ENCODE data around the gene TRAK2. TPM values are rescaled to one million over a fixed set of nuclear protein-coding genes. Genes with fewer than 3 reads are reported as not detected.
A peak's percentile ranks its signal among the peaks of the same experiment; 100 is the strongest.

Gene TRAK2
- total RNA-seq (2022): 11.5 and 19.9 TPM in 2 replicates
- percentile 78 among the genes with signal in this experiment for Bru-seq, nascent RNA
- BruChase-seq, experiment 1, labeled RNA remaining after a 6-hour chase: percentile 78 among the genes with signal in this experiment
- BruChase-seq, experiment 2, labeled RNA remaining after a 2-hour chase: percentile 76 among the genes with signal in this experiment
- long read RNA-seq, full-length matches to known transcripts: 9 of 16 reads
- long read RNA-seq, partial matches to known transcripts: 1 of 16 reads
- long read RNA-seq, other reads (novel, unspliced or antisense): 6 of 16 reads

- peak within 1 kb of the TSS; percentile 96 for H3K4me3 Mint-ChIP-seq (ENCODE audit: unreplicated experiment)
- intact Hi-C loops (cut with micrococcal nuclease): loop anchor here (1.0 to 2.0 kb wide), 3 partner anchors 191 to 219 kb away; no protein-coding TSS in a partner anchor
- ChIA-PET POLR2A (interaction anchor here (0.6 to 4.6 kb wide), 24 partner anchors 8 to 662 kb away, joined by 3 to 27 read pairs (median 6); partner anchors contain the start of genes ALS2, CASP8 and TMEM237), CTCF (interaction anchor here (0.6 to 1.1 kb wide), 5 partner anchors 26 to 196 kb away, joined by 3 to 7 read pairs (median 3); no protein-coding TSS in a partner anchor)
- H3K27me3 Mint-ChIP-seq (ENCODE audit: insufficient read depth, unreplicated experiment): no peaks in the 10 kb centered on the region
- BruUV-seq (replicated peaks): no TSS peak
- H3K9me3 Mint-ChIP-seq (ENCODE audit: unreplicated experiment): no peaks in the 10 kb centered on the region
- DNase-seq (ENCODE audit: unreplicated experiment): peak; percentile 93
- TF ChIP-seq CTCF (IDR thresholded peaks at IDR 0.05; ENCODE audit: unreplicated experiment): peak; percentile 28
- H3K4me1 Mint-ChIP-seq (ENCODE audit: insufficient read depth, unreplicated experiment): peaks cover 8% of the 10 kb centered on the region
- peaks cover 14% of the 10 kb centered on the region for H3K36me3 Mint-ChIP-seq (ENCODE audit: insufficient read depth, unreplicated experiment)
- peak within 1 kb of the TSS; percentile 92 for H3K27ac Mint-ChIP-seq (ENCODE audit: low read depth, unreplicated experiment)
Measured at GRCh38 chr2:201451292-201452057, at the start of gene TRAK2, which contains the start of gene STRADB. Gene TRAK2 (minus strand): TSS chr2:201451458. CDS start chr2:201420507, 30,951 bp downstream. Gene STRADB (plus strand): TSS chr2:201451740. CDS start chr2:201454841, 3,101 bp downstream.

- POLR2A ChIA-PET: no interaction called here
- DNase-seq (ENCODE audit: unreplicated experiment): no peak
- no TSS peak for BruUV-seq (replicated peaks)
- Mint-ChIP-seq H3K4me1 (ENCODE audit: insufficient read depth, unreplicated experiment) (no peaks in the 10 kb centered on the region), H3K36me3 (ENCODE audit: insufficient read depth, unreplicated experiment) (no peaks in the 10 kb centered on the region), H3K4me3 (ENCODE audit: unreplicated experiment) (no peak overlapping the region), H3K27ac (ENCODE audit: low read depth, unreplicated experiment) (no peak overlapping the region), H3K27me3 (ENCODE audit: insufficient read depth, unreplicated experiment) (no peaks in the 10 kb centered on the region), H3K9me3 (ENCODE audit: unreplicated experiment) (peaks cover 22% of the 10 kb centered on the region)
- CTCF ChIA-PET: interaction anchor here (0.7 kb wide), 1 partner anchor 193 kb away, joined by 3 read pairs; no protein-coding TSS in a partner anchor
- intact Hi-C loops (cut with micrococcal nuclease): no loop called here
- no peak for TF ChIP-seq CTCF (IDR thresholded peaks at IDR 0.05; ENCODE audit: unreplicated experiment)
Measured at GRCh38 chr2:201500534-201500933, 49.3 kb upstream of the TRAK2 start.

GRCh38 chr2:201496785-201497184, 45.5 kb upstream of the TRAK2 start:
- Mint-ChIP-seq H3K4me3 (ENCODE audit: unreplicated experiment) (no peak overlapping the region), H3K27me3 (ENCODE audit: insufficient read depth, unreplicated experiment) (no peaks in the 10 kb centered on the region), H3K36me3 (ENCODE audit: insufficient read depth, unreplicated experiment) (no peaks in the 10 kb centered on the region), H3K27ac (ENCODE audit: low read depth, unreplicated experiment) (no peak overlapping the region), H3K9me3 (ENCODE audit: unreplicated experiment) (no peaks in the 10 kb centered on the region), H3K4me1 (ENCODE audit: insufficient read depth, unreplicated experiment) (no peaks in the 10 kb centered on the region)
- no TSS peak for BruUV-seq (replicated peaks)
- no peak for TF ChIP-seq CTCF (IDR thresholded peaks at IDR 0.05; ENCODE audit: unreplicated experiment)
- intact Hi-C loops (cut with micrococcal nuclease): no loop called here
- POLR2A ChIA-PET: interaction anchor here (1.1 kb wide), 1 partner anchor 21 kb away, joined by 3 read pairs; no protein-coding TSS in a partner anchor
- no peak for DNase-seq (ENCODE audit: unreplicated experiment)
- CTCF ChIA-PET: no interaction called here

DNA sequence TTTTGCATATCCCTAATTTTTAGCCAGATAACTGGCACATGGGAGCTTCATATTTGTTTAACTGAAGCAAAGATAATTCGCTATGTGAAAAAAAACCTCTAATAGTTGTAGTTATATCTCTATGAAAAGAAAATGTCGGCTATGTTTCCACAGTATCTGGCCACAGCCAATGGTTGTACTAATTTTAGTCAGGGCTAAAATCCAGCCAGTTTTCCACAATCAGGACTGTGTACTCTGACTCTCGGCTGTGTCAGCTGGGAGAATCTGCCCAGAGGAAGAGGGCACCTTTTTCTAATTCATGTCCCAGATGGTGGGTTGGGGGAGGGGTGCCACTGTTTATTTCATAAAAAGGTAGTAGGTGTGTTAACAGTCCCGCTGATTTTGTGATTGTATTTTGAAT, 39.0 kb upstream of the TRAK2 start:
- intact Hi-C loops (cut with micrococcal nuclease): no loop called here
- no TSS peak for BruUV-seq (replicated peaks)
- DNase-seq (ENCODE audit: unreplicated experiment): no peak
- Mint-ChIP-seq H3K9me3 (ENCODE audit: unreplicated experiment) (no peaks in the 10 kb centered on the region), H3K4me3 (ENCODE audit: unreplicated experiment) (no peak overlapping the region), H3K27me3 (ENCODE audit: insufficient read depth, unreplicated experiment) (no peaks in the 10 kb centered on the region), H3K27ac (ENCODE audit: low read depth, unreplicated experiment) (no peak overlapping the region), H3K4me1 (ENCODE audit: insufficient read depth, unreplicated experiment) (no peaks in the 10 kb centered on the region), H3K36me3 (ENCODE audit: insufficient read depth, unreplicated experiment) (no peaks in the 10 kb centered on the region)
- no peak for TF ChIP-seq CTCF (IDR thresholded peaks at IDR 0.05; ENCODE audit: unreplicated experiment)
- ChIA-PET CTCF (no interaction called here), POLR2A (no interaction called here)
